NCI-H1417 treated with DMSO at 0.1 percent for 48 hours (cell line): Measurements from ENCODE around the gene DOCK4.
"Not testable (repeated sequence)": the region's sequence is repeated elsewhere in the genome, so short reads cannot be mapped to it uniquely, and the experiment has no call there.

ENCODE experiments used
- DNase-seq: peaks from one replicate; lab custom pipeline; 2025; lab: John Stamatoyannopoulos, UW

DOCK4 gene, protein sequence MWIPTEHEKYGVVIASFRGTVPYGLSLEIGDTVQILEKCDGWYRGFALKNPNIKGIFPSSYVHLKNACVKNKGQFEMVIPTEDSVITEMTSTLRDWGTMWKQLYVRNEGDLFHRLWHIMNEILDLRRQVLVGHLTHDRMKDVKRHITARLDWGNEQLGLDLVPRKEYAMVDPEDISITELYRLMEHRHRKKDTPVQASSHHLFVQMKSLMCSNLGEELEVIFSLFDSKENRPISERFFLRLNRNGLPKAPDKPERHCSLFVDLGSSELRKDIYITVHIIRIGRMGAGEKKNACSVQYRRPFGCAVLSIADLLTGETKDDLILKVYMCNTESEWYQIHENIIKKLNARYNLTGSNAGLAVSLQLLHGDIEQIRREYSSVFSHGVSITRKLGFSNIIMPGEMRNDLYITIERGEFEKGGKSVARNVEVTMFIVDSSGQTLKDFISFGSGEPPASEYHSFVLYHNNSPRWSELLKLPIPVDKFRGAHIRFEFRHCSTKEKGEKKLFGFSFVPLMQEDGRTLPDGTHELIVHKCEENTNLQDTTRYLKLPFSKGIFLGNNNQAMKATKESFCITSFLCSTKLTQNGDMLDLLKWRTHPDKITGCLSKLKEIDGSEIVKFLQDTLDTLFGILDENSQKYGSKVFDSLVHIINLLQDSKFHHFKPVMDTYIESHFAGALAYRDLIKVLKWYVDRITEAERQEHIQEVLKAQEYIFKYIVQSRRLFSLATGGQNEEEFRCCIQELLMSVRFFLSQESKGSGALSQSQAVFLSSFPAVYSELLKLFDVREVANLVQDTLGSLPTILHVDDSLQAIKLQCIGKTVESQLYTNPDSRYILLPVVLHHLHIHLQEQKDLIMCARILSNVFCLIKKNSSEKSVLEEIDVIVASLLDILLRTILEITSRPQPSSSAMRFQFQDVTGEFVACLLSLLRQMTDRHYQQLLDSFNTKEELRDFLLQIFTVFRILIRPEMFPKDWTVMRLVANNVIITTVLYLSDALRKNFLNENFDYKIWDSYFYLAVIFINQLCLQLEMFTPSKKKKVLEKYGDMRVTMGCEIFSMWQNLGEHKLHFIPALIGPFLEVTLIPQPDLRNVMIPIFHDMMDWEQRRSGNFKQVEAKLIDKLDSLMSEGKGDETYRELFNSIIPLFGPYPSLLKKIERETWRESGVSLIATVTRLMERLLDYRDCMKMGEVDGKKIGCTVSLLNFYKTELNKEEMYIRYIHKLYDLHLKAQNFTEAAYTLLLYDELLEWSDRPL (N-terminal part only)

DNA sequence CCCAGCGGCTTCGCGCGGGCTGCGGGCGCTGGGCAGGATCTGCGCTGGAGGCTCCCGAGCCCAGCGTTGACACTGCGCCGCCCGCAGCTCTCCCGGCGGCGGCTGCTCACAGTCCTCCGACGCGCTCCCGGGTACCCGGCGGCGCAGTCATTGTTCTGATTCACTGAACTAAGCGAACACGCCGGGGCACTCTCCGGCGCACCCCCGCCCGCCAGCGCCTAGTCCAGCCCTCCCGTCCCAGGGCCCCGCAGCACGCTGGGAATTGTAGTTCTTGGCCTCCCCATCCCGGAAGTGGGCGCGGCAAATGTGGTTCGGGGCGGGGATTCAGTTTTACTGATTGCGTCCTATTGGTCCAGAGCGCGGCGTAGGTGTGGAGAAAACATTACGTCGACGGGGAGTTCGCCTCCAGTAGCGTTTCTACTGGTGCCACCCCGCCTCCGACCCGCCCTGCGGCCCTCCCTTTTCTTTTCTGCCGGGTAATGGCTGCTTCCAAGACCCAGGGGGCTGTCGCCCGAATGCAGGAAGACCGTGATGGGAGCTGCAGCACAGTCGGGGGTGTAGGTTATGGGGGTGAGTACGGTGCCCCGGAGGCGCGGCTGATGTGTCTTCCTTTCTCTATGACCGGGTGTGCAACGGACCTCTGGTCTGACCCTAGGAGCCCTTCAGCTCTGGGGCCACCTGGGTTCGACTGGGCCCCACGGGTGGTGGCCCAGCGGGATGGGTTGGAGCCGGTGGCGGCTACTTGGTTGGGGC lies at the start of gene DOCK4, which contains the start of gene ZNF277:
Gene DOCK4 (minus strand): TSS at position 162 of the 753 bp plus-strand sequence. CDS start 261 bp downstream, outside the sequence.
Gene ZNF277 (plus strand): TSS at position 458 of the 753 bp plus-strand sequence. CDS start 22 bp downstream, at position 480.
- peak; percentile 97 for DNase-seq

DNA sequence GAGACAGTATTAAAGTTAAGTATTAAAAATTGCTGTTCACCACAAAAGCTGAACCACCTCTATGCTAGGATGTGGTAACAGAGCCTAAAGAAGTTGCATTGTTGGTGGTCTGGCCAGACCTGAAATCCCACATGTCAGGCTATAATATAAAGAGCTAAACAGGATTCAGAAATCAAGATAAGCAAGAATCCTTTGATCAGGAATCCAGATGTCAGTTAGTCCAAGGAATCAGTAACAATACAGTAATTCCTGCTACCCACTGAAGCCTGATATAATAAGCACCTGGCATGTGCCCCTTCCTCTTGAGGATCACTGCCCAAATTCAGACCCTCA lies 49.2 kb upstream of the DOCK4 start:
- DNase-seq: no peak

DNA sequence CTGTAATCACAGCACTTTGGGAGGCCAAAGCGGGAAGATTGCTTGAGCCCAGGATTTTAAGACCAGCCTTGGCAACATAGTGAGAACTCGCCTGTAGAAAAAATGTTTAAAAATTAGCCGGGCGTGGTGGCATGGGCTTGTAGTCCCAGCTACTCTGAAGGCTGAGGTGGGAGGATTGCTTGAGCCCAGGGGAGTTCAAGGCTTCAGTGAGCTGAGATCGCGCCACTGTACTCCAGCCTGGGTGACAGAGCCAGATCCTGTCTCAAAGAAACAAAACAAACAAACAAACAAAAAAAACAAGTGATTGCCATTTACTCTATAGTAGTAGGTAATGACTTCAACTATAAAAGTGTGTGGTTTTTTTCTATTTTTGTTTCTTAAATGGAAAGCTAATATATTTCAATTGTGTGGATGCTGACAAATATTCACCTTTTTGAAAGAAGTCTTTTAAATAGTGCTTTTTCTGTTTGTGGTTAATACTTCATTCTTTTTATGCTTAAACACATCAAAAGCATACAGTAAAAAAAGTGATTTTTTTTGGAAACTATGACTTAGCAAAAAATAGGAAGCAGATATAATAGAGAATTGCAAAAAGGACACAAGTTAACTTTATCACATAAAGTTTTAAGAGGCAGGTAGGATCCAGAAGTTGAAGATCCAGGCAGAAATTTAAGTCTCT lies 48.6 kb upstream of the DOCK4 start:
- DNase-seq: no peak

DNA sequence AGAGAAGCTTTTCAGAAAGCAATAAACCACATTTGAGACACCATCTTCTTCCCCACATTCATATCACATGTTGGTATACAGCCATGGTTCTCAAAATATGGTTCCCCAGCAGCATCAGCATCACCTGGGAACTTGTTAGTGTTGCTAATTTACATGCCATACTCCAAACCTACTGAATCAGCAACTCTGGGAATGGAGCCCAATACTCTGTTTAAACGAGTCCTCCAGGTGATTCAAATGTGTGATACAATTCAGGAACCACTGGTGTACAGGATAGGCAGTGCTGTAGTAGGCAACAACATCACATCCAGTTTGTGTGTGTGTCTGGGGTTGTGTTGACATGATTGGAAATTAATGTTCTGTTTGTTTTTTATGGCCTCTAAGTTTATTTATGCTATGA lies 48.0 kb upstream of the DOCK4 start:
- DNase-seq: no peak

DNA sequence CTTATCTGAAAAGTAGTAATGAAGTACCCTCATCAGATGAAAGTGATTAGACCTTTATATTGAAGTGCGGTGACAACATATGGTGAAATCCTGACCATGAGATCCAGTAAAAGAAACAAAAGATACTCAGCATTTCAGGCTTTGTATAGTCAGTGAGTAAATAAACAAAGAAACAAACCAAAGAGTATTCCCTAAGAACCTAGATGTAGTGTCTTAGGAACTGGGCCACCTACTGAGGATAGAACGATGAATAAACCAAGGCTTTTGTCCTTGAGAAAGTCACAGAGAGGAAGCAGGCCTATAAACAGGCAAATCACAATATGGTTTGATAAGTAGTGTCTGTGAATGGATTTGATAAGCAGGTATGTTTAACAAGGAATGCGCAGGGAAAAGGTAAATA lies 46.5 kb upstream of the DOCK4 start:
- no peak for DNase-seq

DNA sequence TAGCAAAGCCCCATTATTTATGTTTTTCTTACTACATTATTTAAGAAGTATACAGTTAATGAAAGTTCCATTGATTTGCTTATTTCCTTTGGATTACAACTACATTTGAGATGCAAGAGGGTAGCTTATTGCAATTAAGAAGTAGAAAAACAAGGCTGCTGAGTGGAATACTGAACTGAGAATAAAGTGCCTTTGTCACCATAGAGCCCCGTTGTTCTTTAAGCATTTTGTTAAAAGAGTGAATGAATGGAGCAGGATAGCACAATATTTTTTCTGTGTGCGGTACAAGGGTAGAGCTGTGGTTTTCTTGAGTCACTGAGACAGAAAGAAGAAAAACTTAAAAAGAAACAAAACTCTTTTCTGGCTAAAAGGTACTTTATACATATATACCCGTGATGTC lies 45.9 kb upstream of the DOCK4 start:
- DNase-seq: no peak

DNA sequence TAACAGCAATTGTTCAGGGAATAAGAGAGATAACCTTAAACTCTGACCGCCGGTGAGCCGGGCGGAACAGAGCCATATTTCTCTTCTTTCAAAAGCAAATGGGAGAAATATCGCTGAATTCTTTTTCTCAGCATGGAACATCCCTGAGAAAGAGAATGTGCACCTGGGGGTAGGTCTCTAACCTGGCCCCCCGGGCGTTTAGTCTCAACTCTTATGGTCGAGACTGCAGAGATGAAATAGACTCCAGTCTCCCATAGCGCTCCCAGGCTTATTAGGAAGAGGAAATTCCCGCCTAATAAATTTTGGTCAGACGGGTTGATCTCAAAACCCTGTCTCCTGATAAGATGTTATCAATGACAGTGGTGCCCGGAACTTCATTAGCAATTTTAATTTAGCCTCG lies 43.8 kb upstream of the DOCK4 start:
- DNase-seq: not testable (repeated sequence)

DNA sequence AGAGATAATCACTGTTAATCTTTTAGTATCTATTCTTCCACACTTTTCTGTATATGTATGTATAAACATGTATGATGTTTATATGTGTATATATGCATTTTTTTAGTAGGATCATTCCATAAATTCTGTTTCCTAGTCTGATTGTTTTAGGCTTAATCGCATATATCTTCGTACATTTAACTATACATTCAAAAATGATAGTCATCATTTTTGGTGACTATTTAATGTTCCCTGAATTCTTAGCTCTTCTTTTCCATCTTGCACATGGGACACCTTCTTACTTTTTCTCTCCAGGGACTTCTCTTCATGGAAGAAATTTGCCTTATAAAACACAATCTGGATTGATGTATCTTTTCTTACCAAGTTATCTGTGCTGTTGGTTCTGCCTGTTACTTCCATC lies 42.4 kb upstream of the DOCK4 start:
- no peak for DNase-seq

DNA sequence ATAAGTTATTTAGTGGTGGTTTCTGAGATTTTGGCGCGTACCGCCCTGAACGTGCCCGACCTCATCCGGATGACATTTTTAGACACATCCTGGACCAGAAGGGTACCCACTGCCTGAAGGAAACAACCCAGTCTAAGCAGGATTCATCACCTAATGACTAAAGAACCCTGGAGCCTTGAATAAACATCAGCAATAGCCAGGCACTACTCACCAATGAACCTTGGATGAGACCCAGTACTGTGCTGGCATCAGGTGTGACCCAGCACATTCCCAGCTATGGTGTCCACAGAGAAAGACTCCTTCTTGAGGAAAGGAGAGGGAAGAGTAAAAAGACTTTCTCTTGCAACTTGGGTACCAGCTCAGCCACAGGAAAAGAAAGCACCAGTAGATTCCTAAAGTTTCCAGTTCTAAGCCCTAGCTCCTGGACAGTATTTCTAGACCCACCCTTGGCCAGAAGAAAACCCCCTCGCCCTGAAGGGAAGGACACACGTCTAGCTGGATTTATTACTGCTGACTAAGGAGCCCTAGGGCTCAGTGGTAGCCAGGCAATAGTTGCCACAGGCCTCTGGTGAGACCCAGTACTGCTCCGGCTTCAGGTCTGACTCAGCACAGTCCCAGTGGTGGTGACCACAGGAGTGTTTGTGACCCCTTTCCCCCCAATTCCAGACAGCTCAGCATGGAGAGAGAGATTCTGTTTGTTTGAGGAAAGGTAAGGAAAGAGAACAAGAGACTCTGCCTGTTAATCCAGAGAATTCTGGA lies 32.8 kb upstream of the DOCK4 start:
- no peak for DNase-seq

DNA sequence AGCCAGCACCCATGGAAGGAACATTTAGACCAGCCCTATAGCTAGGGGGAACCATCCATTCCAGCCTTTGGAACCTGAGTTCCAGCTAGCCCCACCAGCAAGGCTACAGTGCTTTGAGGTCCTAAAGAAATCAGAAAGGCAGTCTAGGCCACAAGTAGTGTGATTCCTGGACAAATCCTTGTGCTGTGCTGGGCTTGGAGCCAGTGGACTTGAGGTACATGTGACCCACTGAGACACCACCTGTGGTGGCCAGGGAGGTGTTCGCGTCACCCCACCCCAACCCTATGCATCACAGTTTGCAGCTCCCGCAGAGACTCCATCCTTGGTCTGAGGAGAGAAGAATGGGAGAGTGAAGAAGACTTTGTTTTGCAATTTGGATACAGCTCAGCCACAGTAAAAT lies 32.1 kb upstream of the DOCK4 start:
- DNase-seq: no peak

DNA sequence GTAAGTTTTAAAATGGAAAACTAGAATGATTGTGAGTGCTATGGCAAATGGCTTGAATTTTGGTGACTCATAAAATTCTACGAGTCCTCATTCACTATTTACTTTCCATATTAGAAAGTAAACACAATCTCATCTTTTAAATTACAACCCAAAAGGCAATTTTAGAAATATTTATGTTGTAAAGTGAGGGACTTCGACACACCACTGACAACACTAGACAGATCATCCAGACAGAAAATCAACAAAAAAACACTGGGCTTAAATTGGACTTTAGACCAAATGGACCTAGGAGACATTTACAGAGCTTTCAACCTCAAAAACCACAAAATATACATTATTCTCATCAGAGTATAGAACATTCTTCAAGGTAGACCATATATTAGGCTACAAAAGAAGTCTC lies 30.4 kb upstream of the DOCK4 start:
- DNase-seq: no peak

DNA sequence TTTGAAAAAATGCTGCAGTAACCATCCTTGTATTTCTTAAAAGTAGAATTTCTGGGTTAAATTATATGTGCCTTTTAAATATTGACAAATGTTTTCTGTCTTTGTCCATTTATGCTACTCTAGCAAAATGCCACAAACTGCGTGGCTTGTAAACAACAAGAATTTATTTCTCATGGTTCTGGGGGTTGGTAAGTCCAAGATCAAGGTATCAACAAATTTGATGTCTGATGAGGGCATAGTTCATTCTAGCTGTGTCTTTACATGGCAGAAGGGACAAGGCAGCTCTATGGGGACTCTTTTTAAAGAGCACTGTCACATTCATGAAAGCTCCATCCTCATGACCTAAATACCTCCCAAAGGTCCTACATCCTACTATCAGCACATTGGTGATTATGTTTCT lies 27.9 kb upstream of the DOCK4 start:
- no peak for DNase-seq

DNA sequence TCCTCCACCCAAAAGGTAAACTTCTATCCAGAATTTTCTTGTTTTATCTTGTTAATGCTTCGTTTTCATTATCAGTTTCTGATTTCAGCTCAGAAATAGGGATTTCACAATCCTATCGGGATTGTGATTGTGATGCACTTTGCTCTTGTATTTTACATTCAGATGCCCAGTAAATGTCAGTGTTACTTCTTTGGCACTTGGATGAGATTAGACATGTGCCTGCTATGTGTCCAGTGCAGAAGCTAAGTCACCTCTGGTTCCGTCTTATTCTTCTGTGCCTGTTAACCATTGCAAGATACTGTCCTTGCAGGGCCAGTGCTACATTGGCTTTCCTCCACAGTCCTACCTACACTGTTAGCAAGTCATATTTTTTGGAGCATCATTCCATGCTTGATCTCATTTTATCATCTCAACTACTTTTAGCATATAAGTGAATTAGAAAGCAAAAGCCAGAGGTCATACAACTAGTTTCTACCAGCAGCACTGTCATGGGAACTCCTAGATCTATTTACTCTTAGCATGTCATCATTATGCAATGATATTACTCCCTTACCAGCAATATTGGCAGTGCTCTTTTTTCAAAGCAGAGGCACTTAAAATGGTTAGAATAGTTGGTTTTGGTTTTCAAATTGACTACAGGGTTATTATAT lies 27.0 kb upstream of the DOCK4 start:
- no peak for DNase-seq

DNA sequence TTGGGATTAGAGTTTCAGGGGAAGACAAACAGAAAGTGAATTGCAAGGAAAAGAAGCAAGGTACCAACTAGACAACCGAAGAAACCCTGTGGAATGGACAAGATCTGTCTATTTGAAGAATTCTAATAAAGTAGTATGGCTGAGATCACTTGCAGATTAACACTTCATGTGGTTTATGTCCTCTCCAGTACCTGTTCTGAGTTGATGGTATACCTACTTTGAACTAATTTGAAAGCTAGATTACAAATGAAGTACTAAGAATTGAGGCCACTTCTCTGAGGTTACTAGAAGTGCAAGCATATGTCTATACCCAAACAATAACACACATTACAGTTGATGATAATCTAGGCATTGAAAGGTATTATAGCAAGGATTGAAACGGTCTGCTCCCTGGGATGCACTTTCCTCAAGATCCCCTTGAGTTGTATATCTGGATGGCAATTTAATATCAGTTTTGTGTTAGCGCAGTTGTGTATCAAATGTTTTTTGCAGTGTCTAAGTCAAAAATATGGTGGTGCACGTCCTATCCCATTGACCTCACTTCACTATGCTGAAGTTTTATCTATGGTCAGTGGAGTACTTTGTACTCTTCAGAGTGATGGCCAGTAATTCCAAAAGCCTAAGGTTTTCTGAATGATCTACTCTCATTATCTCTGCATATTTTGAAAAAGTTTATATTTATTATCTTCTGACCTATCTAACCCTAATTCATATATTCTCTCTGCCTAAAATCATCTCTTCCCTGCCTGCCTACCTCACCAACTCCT lies 26.2 kb upstream of the DOCK4 start:
- no peak for DNase-seq

DNA sequence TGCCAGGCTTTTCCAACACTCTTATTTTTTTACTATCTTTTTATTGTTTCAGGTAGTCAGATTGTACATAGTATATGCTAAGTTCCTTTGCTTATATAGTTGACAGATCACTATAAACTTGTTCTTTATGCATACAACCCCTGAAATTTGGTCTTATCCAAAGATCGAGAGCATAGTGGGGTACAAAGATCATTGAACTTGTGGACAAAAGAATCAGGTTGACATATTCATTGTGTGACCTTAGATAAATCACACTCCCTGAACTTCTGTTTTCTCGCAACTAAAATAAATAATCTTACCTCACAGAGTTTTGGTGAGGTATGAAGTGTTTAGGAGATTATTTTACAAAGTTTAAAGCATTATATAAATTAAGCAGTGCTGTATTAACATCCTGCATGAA lies 22.4 kb upstream of the DOCK4 start:
- no peak for DNase-seq

DNA sequence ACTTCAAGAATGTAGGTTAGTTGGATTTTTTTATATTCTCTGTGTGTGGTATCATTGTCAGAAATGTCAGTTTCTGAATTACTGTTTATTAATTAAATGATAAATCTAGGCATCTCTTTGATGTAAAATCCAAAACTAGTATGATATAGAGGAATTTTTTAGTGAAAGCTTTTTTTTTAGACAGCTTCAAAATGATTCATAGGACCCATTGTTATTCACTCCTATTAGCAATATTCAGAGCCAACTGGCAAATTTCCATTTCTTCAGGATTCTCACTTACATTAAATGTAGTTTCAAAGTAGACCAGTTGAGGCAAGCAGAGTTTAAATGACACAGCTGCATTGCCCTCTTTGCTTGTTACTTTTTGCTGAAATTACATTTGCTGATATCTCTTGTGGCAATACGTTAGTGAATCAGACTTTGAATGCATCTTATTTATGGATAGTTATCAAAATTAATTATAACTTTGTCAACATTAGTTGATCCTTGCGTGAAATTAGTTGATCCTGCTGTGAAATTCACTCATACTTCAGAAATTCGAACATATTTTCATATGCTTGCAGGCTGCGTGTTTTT lies 20.6 kb upstream of the DOCK4 start:
- DNase-seq: no peak

DNA sequence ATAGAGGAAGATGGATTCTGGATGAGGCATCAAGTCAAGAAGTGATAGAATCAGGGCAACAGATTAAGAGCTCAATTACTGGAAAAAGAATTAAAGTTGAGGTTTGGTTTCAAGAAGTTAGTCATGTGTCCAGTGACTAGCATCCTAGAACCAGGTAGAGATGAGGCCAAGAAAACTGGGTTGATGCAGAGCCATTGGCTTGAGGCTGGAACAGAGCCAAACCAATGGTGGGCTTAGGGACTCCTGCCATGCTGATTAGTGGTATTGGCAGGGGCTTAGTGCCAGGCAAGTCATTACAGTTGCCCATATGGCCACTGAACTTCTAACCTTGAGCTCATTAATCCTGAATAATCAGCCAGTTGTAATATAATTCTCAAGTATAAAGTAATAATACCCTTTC lies 18.8 kb upstream of the DOCK4 start:
- no peak for DNase-seq

DNA sequence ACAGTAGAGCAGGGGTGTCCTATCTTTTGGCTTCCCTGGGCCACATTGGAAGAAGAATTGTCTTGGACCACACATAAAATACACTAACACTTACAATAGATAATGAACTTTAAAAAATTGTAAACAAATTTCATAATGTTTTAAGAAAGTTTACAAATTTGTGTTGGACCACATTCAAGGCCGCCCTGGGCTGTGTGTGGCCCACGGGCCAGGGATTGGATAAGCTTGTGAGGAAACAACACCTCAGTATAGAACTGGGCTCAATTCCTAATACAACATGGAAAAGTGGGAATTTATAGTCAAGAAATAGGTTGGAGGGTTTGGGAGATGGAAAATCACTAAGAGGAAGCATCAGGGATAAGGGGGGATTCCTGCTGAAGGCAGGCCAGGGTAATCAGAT lies 18.0 kb upstream of the DOCK4 start:
- DNase-seq: no peak

DNA sequence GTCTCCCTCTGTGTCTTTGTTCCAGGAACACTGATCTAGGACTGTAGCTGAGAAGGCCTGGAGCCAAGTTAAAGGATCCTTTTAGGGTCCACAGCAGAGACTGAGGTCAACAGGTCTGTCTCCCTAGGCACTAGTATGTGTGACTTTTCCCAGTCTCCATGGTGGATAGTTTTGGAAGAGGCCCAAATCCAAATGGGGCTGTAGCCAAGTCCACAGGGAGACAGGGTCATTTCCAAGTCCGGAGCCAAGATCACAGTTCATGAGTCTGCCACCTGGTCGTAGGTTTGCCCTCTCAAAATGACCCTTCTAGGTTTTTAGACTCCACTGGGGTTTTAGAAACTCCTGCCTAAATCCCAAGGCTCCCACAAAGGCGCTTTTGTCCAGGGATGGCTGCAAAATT lies 17.1 kb upstream of the DOCK4 start:
- DNase-seq: no peak
